MCF 10A (cell line): ENCODE measurements around the gene ECT2L. TPM values are rescaled to one million over a fixed set of nuclear protein-coding genes. Genes with fewer than 3 reads are reported as not detected.

ENCODE experiments used
- Bru-seq: library from RNA; stranded (reverse); fragments of 400-500 nt; gene quantifications from one replicate; lab custom pipeline; 2021; lab: Mats Ljungman, UMichigan
- BruChase-seq, 2 experiments: library from RNA; stranded (reverse); fragments of 400-500 nt; gene quantifications; one replicate each; lab custom pipeline; 2021; lab: Mats Ljungman, UMichigan
- BruUV-seq: library from RNA; stranded (reverse); fragments of 400-500 nt; replicated peaks from 2 replicates; lab custom pipeline; 2021; lab: Mats Ljungman, UMichigan
- CTCF ChIA-PET: fragments of 300-600 bp; sonication (Branson Sonifier 250); formaldehyde crosslinking; extraction: SDS; loops from one replicate; lab custom pipeline; 2021; ENCODE audit warnings: antibody characterized with exemption, inconsistent platforms; lab: Yijun Ruan, JAX
- POLR2A ChIA-PET: fragments of 300-600, 350-650 bp; sonication (Branson Sonifier 250); formaldehyde crosslinking; extraction: SDS; loops from one replicate; lab custom pipeline; 2020; ENCODE audit warnings: antibody characterized with exemption, inconsistent platforms; lab: Yijun Ruan, JAX
- DNase-seq: peaks from one replicate; pipeline ENCODE4 v3.0.0-alpha.2; 2018; ENCODE audit not compliant: unreplicated experiment
- H3K27ac Mint-ChIP-seq: one replicate; pipeline ENCODE4 v1.8.0; 2022; ENCODE audit warnings: mild to moderate bottlenecking, low read depth, mixed read lengths; ENCODE audit not compliant: unreplicated experiment
- H3K27me3 Mint-ChIP-seq: one replicate; pipeline ENCODE4 v1.8.0; 2022; ENCODE audit warnings: mixed read lengths; ENCODE audit not compliant: insufficient read depth, unreplicated experiment
- H3K36me3 Mint-ChIP-seq: one replicate; pipeline ENCODE4 v1.8.0; 2022; ENCODE audit warnings: mild to moderate bottlenecking, moderate library complexity, mixed read lengths; ENCODE audit not compliant: insufficient read depth, unreplicated experiment
- H3K4me1 Mint-ChIP-seq: one replicate; pipeline ENCODE4 v1.8.0; 2022; ENCODE audit warnings: mixed read lengths; ENCODE audit not compliant: insufficient read depth, unreplicated experiment
- H3K4me3 Mint-ChIP-seq: one replicate; pipeline ENCODE4 v1.8.0; 2022; ENCODE audit warnings: mild to moderate bottlenecking, moderate library complexity, mixed read lengths; ENCODE audit not compliant: unreplicated experiment
- H3K9me3 Mint-ChIP-seq: one replicate; pipeline ENCODE4 v1.8.0; 2022; ENCODE audit warnings: mixed read lengths; ENCODE audit not compliant: unreplicated experiment
- CTCF ChIP-seq: fragments of 200-600 bp; IDR thresholded peaks from one replicate; pipeline ENCODE4 v1.8.0; 2022; ENCODE audit warnings: antibody characterized with exemption, mild to moderate bottlenecking; ENCODE audit not compliant: unreplicated experiment
- intact Hi-C: fragments of 100-400 bp; cut with micrococcal nuclease; formaldehyde crosslinking; loops from 2 replicates; pipeline ENCODE4 v1.14.1; 2022
- long read RNA-seq: library from polyadenylated mRNA; stranded (forward); transcript quantifications from one replicate; pipeline ENCODE4 v2.0.0, GENCODE V29; 2022
- total RNA-seq: library from RNA; stranded (reverse); gene quantifications from 2 replicates; pipeline ENCODE4 v1.2.3, GENCODE V29; 2022

Gene ECT2L
- total RNA-seq (not detected in 2 replicates), Bru-seq, nascent RNA (percentile 17 among the genes with signal in this experiment), BruChase-seq, experiment 1, labeled RNA remaining after a 6-hour chase (percentile 21 among the genes with signal in this experiment), BruChase-seq, experiment 2, labeled RNA remaining after a 2-hour chase (percentile 27 among the genes with signal in this experiment)
- long read RNA-seq, result 0 reads

GRCh38 chr6:138795809-138796603 is at the start of gene ECT2L:
Gene ECT2L, plus strand, starts transcription at chr6:138796087. Its CDS starts 17,188 bp downstream, at chr6:138813275.
- no peak within 1 kb of the TSS for H3K27ac Mint-ChIP-seq
- ChIA-PET POLR2A (interaction anchor here (0.9 kb wide), 1 partner anchor 10 kb away, joined by 3 read pairs; no protein-coding TSS in a partner anchor), CTCF (no interaction called here)
- TF ChIP-seq CTCF, result no peak
- no peaks in the 10 kb centered on the region for H3K27me3 Mint-ChIP-seq
- no peaks in the 10 kb centered on the region for H3K4me1 Mint-ChIP-seq
- peaks cover 6% of the 10 kb centered on the region for H3K36me3 Mint-ChIP-seq
- no peak for DNase-seq
- BruUV-seq, result no TSS peak
- H3K9me3 Mint-ChIP-seq, result no peaks in the 10 kb centered on the region
- intact Hi-C loops, result no loop called here
- no peak within 1 kb of the TSS for H3K4me3 Mint-ChIP-seq

GRCh38 chr6:138752017-138752416 is 43.9 kb upstream of the ECT2L start:
- no peaks in the 10 kb centered on the region for H3K27me3 Mint-ChIP-seq
- intact Hi-C loops, result no loop called here
- CTCF ChIA-PET, result no interaction called here
- H3K4me3 Mint-ChIP-seq, result no peak overlapping the region
- no peak overlapping the region for H3K27ac Mint-ChIP-seq
- POLR2A ChIA-PET, result no interaction called here
- H3K36me3 Mint-ChIP-seq, result no peaks in the 10 kb centered on the region
- no TSS peak for BruUV-seq
- no peaks in the 10 kb centered on the region for H3K9me3 Mint-ChIP-seq
- DNase-seq, result no peak
- H3K4me1 Mint-ChIP-seq, result no peaks in the 10 kb centered on the region
- TF ChIP-seq CTCF, result no peak

- POLR2A ChIA-PET, result interaction anchor here (0.6 kb wide), 2 partner anchors 153 to 711 kb away, joined by 3 read pairs; no protein-coding TSS in a partner anchor
- no peak for TF ChIP-seq CTCF
- H3K4me1 Mint-ChIP-seq, result no peaks in the 10 kb centered on the region
- no peak overlapping the region for H3K4me3 Mint-ChIP-seq
- no peaks in the 10 kb centered on the region for H3K27me3 Mint-ChIP-seq
- H3K9me3 Mint-ChIP-seq, result no peaks in the 10 kb centered on the region
- intact Hi-C loops, result no loop called here
- H3K36me3 Mint-ChIP-seq, result no peaks in the 10 kb centered on the region
- no peak for DNase-seq
- BruUV-seq, result no TSS peak
- CTCF ChIA-PET, result no interaction called here
- no peak overlapping the region for H3K27ac Mint-ChIP-seq
These were observed 38.8 kb upstream of the ECT2L start for GRCh38 chr6:138757136-138757535.
